ENCODE results near the gene PUDP.
A peak's percentile ranks its signal among the peaks of the same experiment; 100 is the strongest.

PUDP gene

GRCh38 chrX:7147413-7147977 lies 458 bp downstream of the PUDP start, which contains the start of gene STS:
TSS of gene STS (plus strand) at chrX:7147712. CDS start at chrX:7253200, 105,488 bp downstream.
- peak in 1 of 2 donors; percentile 3 for DNase-seq (ENCODE audit: low read depth in 1 of 2, low spot score in 1 of 2)

DNA sequence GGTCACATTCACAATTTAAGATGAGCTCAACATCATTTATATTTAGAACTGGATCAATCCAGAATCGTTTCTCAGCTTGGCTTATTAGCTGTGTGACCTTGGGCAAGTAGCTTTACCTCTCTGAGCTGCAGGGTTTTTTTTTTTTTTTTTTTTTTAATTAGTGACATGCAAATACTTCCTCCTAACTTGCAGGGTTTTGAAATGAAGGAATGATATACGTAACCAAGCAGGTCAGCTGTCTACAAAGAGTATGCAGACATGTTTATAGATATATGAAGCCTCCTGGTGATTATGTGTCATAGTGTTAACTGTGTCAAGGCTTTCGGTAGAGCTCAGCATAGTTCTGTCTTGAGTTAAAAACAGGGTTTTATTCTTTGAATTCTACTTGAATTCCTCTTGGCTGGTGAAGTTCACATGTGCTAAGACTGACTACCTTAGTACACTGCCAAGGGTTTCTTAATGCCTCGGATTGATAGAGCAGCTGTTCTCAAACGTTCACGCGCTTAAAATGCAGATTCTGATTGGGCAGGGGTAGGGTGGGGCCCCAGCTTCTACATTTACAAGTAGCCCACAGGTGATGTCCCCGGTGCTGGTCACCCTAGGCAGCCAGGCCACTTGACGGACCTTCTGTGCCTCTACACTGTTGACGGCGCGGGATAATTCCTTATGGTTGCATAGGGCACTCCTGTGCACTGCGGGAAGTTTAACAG lies 1.1 kb downstream of the PUDP start:
- DNase-seq (ENCODE audit: low read depth in 1 of 2, low spot score in 1 of 2), result no peak

- no peak for DNase-seq (ENCODE audit: low read depth in 1 of 2, low spot score in 1 of 2)
Observed at GRCh38 chrX:7146020-7146702, 1.8 kb downstream of the PUDP start.

GRCh38 chrX:7145454-7145853 lies 2.5 kb downstream of the PUDP start:
- no peak for DNase-seq (ENCODE audit: low read depth in 1 of 2, low spot score in 1 of 2)

- DNase-seq (ENCODE audit: low read depth in 1 of 2, low spot score in 1 of 2), result no peak
Observed at GRCh38 chrX:7143941-7144525, 3.9 kb downstream of the PUDP start.

- no peak for DNase-seq (ENCODE audit: low read depth in 1 of 2, low spot score in 1 of 2)
Observed at GRCh38 chrX:7143076-7143475, 4.9 kb downstream of the PUDP start.

DNA sequence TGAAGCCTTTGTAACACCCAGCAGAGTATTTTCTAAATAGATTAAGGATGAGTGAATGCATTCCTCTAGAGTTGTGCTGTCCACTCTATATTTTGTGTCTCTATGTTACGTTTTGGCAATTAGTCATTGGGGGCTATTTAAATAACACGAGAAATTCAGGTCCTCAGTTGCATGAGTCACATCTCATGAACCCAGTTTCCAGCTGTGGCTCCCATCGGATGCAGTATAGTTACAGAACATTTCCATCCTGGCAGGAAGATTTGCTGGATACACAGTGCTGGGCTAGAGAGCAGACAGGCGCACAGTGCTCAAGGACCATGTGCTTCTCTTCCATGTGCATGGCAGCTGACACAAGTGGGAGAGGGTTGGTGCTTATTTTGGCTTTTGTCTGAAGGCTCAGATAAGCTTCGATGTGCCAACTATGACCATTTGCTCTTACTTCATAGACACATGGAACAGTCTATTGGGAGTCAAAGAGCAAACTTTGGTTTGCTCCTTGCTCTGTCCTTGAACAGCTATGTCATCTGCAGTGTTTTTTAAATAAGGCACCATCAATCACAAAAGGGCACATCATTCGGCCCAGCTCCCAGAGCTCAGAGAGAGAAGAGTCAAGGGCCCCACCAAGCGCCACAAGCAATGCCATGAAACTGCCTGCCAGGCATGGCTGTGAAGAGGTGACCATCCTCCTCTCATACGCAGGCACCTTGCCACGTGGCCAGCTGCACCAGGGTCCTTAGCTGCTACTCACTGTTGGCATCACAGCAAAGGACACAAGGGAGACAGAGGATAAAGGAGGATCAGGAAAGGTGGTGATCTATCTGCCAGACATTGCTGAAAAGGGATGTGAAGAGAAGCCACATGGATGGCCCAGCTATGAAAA lies 8.5 kb downstream of the PUDP start:
- no peak for DNase-seq (ENCODE audit: low read depth in 1 of 2, low spot score in 1 of 2)

DNA sequence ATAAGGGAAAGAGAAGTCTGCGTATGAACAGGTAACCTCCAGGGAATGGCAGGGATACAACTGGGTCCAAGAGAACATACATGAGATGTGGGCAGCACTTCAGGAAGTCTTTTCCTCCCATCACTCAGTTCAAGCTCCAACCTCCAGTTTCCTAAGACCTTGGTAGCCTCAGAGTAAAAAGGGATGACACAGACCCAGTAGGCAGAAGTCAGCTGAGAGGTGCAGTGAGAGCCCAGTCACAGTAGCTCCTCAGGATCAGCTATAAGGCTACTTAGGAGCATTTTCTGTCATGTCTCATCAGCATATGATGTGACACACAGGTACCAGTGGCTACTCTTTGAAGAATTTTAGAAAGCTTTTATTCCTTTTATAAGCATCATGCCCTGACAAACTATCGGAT lies 13.0 kb downstream of the PUDP start:
- DNase-seq (ENCODE audit: low read depth in 1 of 2, low spot score in 1 of 2), result no peak

- no peak for DNase-seq (ENCODE audit: low read depth in 1 of 2, low spot score in 1 of 2)
Observed at GRCh38 chrX:7133050-7133440, 14.9 kb downstream of the PUDP start.

DNA sequence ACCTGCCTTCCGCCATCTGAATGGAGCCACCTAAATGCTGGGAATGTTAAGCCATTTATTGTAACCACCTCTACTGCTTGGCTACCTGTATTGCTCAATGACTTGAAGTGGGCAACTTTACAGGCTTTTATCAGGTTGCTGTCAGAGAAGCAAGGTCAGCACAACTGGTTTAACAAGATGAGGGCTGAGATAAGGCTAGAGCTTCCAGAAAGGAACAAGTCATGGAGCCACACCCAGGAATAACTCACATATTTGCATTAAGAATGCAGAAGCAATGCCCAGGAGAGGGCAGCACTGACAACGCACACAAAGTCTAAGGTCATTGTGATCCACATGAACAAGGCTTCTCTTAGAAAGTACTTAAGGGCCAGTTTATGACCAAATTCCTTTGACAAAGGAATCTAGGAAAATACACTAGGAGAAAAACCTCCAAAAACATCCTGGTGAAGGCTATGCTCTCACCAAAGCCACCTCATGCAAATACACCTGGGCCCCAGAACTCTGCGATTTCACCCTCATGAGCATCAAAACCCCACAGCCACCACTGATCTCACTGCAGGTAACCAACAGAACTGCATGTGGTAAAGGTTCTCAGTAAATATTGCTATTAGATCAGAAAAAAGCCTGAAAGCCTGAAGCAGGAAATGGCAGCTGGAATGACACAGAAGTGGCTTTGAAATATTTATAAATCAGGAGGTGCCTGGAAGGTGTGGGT lies 15.5 kb downstream of the PUDP start:
- DNase-seq (ENCODE audit: low read depth in 1 of 2, low spot score in 1 of 2), result no peak

GRCh38 chrX:7131621-7132020 lies 16.3 kb downstream of the PUDP start:
- no peak for DNase-seq (ENCODE audit: low read depth in 1 of 2, low spot score in 1 of 2)

DNA sequence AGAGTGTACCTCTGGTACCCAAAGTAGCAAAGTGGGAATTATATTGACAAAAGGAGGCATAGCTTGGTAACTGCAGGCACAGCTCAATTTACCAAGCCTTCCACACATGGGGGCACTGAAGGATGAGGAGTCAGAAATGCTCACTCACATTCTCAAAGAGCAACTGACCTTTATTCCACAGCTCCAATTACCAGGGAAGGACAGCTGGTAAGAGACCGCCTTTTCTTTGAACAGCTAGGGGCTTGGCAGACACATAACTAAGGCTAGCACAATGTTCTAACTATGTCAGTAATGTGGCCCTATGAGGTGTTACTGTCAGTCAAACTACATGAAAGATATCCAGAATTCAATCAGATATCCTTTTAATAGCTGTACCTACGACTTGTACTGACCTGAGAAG lies 20.9 kb downstream of the PUDP start:
- DNase-seq (ENCODE audit: low read depth in 1 of 2, low spot score in 1 of 2), result no peak

- DNase-seq (ENCODE audit: low read depth in 1 of 2, low spot score in 1 of 2), result no peak
Observed at GRCh38 chrX:7120878-7121219, 27.1 kb downstream of the PUDP start.

GRCh38 chrX:7119950-7120877 lies 27.7 kb downstream of the PUDP start:
- DNase-seq (ENCODE audit: low read depth in 1 of 2, low spot score in 1 of 2), result no peak

DNA sequence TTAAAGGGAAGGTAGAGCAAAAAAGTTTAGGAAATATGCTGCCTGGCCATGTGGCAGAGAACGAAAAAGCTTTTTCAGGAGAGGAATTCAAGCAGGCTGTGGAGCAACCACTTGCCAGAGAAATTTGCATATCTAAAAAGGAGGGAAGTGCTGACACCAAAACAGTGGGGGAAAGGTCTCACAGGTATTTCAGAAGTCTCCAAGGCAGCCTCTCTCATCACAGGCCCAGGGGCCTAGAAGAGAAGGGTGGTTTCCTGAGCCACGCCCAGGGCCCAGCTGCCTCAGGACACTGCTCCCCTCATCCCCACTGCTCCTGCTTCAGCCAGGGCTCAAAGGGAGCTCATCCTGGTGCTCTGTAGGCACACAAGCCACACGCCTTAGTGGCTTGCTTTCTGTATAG lies 30.4 kb downstream of the PUDP start:
- DNase-seq (ENCODE audit: low read depth in 1 of 2, low spot score in 1 of 2), result no peak

GRCh38 chrX:7116081-7116480 lies 31.9 kb downstream of the PUDP start:
- DNase-seq (ENCODE audit: low read depth in 1 of 2, low spot score in 1 of 2), result no peak

DNA sequence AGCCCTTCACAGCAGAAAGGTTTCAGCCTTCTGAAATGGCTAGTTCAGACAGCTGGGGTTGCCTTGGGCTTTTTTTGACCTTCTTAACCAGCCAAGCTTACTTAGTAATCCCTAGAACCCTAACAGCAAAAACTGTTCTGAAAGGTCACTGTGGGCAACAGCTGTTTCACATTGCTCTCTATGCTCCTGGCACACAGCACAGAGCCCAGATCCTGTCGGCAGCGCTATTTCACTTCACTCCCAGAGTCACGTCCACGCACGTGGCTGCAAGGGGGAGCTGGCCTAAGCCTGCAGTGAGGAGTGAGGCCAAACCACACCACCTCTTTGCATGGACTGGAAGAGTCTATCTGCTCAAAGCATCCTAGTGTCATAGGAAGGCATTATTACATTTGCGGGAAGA lies 32.4 kb downstream of the PUDP start:
- DNase-seq (ENCODE audit: low read depth in 1 of 2, low spot score in 1 of 2), result no peak

DNA sequence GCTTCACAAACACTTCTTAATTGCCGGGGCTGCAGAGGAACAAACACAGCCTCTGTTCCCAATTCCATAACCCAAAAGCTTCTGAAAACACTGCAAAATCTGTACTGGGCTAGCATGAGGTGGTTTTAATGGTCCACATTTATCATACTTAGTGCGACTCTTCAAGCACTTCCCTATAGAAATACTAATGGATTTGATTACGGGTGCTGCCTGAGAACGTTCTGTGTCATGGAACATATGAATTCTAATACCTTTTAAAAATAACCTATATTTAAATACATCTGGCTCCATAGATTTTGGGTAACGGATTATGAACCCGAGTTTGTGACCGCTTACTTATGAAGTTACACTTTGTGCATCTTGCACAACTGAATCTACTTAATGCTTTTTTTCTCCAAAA lies 35.9 kb downstream of the PUDP start:
- no peak for DNase-seq (ENCODE audit: low read depth in 1 of 2, low spot score in 1 of 2)

- DNase-seq (ENCODE audit: low read depth in 1 of 2, low spot score in 1 of 2), result no peak
Observed at GRCh38 chrX:7111518-7111917, 36.4 kb downstream of the PUDP start.
